NCI-H1092 (cell line): Measurements from ENCODE around the gene GLOD5.

ENCODE experiments used
- DNase-seq: peaks from one replicate; lab custom pipeline; 2025; lab: John Stamatoyannopoulos, UW

The GLOD5 gene

GRCh38 chrX:48753708-48754228 is 7.8 kb upstream of the GLOD5 start:
- no peak for DNase-seq

DNA sequence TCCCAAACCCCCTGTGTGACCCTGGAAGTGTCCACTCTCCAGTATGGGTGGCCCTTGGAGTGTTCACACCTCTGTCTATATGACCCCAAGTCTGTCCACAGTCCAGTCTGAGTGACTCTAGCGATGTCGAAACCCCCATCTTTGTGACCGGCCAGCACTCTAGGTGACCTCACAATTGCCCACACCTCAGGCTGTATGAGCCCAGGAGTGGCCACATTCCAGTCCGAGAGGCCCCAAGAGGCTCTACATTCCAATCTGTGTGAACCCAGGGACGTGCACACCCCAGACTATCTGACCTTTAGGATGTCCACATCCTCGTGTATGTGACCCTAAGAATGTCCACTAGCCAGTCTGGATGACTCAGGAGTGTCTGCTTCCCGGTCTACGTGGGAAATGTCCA is 7.3 kb upstream of the GLOD5 start:
- DNase-seq, result no peak

GRCh38 chrX:48769230-48769629 is 7.7 kb downstream of the GLOD5 start:
- no peak for DNase-seq

DNA sequence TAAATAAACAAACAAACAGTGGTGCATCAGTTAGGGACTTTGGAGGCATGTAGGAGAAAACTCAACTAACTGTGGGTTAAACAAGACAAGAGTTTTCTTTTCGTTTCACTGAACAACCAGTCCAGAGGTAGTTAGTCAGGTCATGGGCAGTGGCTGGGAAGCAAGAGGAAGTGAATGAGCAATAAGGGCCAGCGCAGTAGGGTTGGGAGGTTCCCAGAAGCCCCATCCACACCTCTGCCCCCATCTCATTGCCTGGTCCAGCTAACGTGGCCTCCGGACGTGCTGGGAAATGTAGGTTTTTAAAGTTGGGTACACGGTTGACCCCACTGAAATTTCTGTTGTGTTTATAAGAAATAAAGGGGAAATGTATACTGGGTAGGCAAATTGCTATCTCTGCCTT is 8.7 kb downstream of the GLOD5 start:
- no peak for DNase-seq

DNA sequence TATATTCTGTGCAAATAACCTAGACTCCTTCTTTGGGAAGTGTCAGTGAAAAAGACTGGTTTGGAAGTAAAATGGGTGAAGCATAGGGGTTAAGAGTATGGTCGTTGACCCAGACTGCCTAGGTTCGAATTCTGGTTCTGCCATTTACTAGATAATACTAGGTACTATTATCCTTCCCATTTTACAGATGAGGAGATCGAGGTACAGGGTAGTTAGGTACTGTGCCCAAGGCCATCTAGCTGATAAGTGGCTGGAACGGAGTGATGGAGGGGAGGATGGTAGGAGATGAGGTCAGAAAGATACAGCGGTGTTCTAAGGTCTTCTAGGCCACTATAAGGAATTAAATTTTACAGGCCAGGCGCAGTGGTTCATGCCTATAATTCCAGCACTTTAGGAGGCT is 11.1 kb downstream of the GLOD5 start:
- DNase-seq, result no peak

DNA sequence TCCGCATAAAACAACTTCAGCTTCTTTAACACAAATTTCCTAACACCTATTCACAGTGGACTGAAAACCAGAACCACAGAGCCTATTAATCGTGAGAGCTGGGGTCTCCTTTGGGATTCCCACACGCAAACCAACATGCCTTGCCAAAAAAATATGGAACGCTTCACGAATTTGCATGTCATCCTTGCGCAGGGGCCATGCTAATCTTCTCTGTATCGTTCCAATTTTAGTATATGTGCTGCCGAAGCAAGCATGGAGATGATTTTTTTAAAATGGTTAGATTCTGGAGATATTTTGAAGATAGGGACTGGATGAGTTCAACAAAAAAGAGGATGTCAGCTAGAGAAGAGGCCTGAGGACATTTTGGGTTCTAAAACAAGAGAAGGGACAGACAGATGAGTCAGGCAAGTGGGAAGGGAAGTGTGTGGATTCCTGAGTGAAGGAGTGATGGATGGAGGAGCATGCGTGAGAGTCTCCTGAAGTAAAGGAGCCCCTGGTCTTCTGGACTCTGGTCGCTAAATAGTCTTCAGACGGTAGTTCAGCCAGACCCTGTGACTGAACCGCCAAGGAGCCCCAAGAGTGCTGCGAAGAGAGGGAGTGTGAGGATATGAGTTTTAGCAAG is 15.4 kb downstream of the GLOD5 start:
- no peak for DNase-seq

DNA sequence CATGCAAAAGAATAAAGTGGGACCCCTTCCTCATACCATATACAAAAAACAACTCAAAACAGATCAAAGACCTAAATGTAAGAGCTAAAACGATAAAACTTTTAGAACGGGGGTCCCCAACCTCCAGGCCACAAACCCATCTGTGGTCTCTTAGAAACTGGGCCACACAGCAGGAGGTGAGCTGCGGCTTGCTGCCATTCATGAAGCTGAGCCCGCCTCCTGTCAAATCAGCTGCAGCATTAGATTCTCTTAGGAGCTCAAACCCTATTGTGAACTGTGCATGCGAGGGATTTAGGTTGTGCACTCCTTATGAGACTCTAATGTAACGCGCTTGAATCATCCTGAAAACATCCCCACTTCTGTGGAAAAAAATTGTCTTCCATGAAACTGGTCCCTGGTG is 17.9 kb downstream of the GLOD5 start:
- DNase-seq, result no peak

GRCh38 chrX:48781705-48782104 is 20.2 kb downstream of the GLOD5 start:
- DNase-seq, result no peak

DNA sequence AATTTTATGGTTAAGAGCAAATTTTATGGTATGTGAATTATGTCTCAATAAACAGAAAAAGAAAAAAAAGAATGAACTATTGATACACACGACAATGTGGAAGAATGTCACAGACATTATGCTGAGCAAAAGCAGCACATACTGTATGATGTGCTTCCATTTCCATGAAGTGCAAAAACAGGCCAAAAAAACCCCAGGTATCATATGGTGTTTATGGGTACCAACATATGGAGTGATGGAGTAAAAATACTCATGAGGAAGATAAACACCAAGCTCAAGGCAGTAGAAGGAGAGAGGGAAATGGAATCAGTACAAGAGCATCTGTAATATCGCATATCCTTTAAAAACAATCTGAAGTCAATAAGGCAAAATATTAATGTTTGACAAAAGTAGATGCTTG is 20.7 kb downstream of the GLOD5 start:
- no peak for DNase-seq

GRCh38 chrX:48782795-48783194 is 21.2 kb downstream of the GLOD5 start:
- DNase-seq, result no peak

- DNase-seq, result no peak
Measured at GRCh38 chrX:48784726-48785125, 23.2 kb downstream of the GLOD5 start.

DNA sequence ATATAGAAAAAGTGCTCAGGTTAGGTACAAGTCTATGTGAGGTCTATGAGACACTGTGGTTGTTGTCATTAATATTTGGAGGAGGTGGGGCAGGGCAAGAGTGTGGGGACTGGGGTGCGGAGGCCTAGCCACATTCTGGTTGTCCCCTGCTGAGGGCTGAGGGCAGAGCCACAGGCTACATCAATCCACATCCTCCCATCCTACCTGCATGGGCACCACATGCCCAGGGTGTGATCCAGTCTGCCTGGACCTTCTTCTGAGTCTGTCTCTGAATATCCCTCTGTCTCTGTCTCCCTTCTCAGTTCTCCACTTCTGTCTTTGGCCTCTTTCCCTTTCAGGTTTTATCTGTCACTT is 23.6 kb downstream of the GLOD5 start:
- no peak for DNase-seq

- DNase-seq, result no peak
Measured at GRCh38 chrX:48785540-48786214, 24.1 kb downstream of the GLOD5 start.

- DNase-seq, result no peak
Measured at GRCh38 chrX:48786341-48786800, 24.8 kb downstream of the GLOD5 start, which contains the start of gene GATA1. Gene GATA1, plus strand, starts transcription at chrX:48786590. Its CDS starts 4,520 bp downstream, at chrX:48791110.

DNA sequence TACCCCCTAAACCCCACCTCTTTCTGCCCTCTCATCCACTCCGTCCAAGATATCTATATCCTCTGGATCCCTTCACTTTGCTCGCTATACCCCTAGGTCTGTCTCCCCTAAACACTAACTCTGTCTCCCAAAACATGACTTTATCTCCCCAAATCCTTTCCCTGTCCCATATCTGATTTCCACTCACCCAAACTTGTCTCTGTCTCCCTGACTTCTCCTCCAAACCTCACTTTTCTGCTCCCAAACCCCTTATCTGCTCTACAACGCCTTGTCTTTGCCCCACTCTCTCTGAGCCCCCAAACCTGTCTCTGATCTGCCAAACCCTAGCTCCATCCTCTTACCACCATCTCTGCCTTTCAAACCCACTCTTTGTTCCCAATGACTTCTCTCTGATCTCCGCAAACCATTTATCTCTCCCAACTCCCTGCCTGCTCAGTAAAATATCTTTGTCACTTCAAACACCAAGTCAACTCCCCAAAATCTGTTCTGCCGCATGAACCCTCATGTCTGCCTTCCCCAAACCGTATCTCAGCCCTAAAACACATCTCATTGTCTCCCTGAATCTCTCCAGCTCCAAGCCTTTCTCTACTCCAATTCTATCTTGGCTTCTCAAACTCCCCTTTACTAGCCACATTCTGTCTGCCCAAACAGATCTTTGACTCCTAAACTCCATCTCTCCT is 25.4 kb downstream of the GLOD5 start:
- no peak for DNase-seq

GRCh38 chrX:48787505-48788443 is 26.2 kb downstream of the GLOD5 start:
- DNase-seq, result no peak

DNA sequence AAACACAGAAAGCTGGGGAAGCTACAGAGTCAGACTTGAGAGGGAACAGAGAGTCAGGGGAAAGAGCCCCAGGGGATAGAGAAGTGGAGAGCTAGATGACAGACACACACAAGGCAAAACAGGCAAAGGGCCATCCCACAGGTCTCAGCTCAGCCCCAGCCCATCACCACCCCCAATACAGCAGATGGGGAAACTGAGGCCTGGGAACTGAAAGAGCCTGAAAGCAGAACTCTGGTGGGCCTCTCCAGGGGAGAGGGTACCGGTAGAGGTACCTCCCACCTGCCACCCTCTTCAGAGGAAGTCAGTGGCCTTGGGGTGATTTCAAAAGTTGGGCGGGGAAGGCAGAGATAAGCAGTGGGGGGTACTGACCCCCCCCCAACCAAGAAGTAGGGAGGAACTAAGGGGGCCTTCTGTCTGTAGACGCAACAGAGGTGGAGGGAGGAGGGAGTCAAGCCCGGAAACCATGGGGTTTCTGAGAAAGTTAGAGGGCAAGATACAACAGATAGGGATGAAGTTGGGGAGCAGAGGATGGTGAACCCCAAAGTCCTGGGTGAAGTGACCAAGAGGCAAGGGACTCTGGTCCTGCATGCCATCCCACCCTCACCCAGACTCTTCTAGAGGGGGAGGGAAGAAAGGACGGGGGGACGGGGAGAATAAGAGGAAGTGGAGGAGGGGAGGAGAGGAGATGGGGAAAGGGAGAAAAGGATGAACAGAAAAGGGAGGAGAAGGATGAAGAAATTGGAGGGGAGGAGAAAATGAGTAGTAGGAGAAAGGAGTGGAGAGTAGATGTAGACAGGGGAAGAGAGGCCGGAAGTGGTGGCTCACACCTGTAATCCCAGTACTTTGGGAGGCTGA is 28.0 kb downstream of the GLOD5 start:
- DNase-seq, result no peak

- DNase-seq, result no peak
Measured at GRCh38 chrX:48790477-48790876, 28.9 kb downstream of the GLOD5 start.

- DNase-seq, result no peak
Measured at GRCh38 chrX:48791063-48791820, 29.7 kb downstream of the GLOD5 start.

GRCh38 chrX:48792219-48792618 is 30.7 kb downstream of the GLOD5 start:
- DNase-seq, result no peak
